RWPE1 (cell line): ENCODE data around the gene PIANP.
"Not testable (repeated sequence)": the region's sequence is repeated elsewhere in the genome, so short reads cannot be mapped to it uniquely, and the experiment has no call there.

Source experiments
- CTCF ChIA-PET: fragments of 350-600 bp; sonication (Branson Sonifier 250); formaldehyde crosslinking; extraction: SDS; loops from one replicate; lab custom pipeline; 2021; lab: Yijun Ruan, JAX
- POLR2A ChIA-PET: fragments of 400-600 bp; formaldehyde crosslinking; extraction: SDS; loops from one replicate; lab custom pipeline; 2020; ENCODE audit warnings: antibody characterized with exemption; ENCODE audit not compliant: low non-redundant PET; lab: Yijun Ruan, JAX
- DNase-seq: peaks from one replicate; pipeline ENCODE4 v3.0.0; 2012; ENCODE audit warnings: low spot score
- H3K27ac ChIP-seq: fragments of 450-650 bp; 2 replicates; pipeline ENCODE4 v1.5.1; 2017
- TF ChIP-seq, protein P1 (sequence below): fragments of 450-650 bp; conservative IDR thresholded peaks from 2 replicates; pipeline ENCODE4 v1.5.1; 2017; ENCODE audit warnings: low read depth, mild to moderate bottlenecking

The PIANP gene, protein sequence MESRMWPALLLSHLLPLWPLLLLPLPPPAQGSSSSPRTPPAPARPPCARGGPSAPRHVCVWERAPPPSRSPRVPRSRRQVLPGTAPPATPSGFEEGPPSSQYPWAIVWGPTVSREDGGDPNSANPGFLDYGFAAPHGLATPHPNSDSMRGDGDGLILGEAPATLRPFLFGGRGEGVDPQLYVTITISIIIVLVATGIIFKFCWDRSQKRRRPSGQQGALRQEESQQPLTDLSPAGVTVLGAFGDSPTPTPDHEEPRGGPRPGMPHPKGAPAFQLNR

GRCh38 chr12:6700646-6701051, at the start of gene PIANP:
Gene PIANP (minus strand): TSS chr12:6700815. CDS start chr12:6698061, 2,754 bp downstream.
- ChIA-PET POLR2A (interaction anchor here (0.6 kb wide), 2 partner anchors 249 to 308 kb away, joined by 4 to 6 read pairs; partner anchors contain the start of gene TAPBPL), CTCF (no interaction called here)
- TF ChIP-seq, protein P1, sequence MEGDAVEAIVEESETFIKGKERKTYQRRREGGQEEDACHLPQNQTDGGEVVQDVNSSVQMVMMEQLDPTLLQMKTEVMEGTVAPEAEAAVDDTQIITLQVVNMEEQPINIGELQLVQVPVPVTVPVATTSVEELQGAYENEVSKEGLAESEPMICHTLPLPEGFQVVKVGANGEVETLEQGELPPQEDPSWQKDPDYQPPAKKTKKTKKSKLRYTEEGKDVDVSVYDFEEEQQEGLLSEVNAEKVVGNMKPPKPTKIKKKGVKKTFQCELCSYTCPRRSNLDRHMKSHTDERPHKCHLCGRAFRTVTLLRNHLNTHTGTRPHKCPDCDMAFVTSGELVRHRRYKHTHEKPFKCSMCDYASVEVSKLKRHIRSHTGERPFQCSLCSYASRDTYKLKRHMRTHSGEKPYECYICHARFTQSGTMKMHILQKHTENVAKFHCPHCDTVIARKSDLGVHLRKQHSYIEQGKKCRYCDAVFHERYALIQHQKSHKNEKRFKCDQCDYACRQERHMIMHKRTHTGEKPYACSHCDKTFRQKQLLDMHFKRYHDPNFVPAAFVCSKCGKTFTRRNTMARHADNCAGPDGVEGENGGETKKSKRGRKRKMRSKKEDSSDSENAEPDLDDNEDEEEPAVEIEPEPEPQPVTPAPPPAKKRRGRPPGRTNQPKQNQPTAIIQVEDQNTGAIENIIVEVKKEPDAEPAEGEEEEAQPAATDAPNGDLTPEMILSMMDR, result no peak
- peak; percentile 38 for DNase-seq
- no peak within 1 kb of the TSS for H3K27ac ChIP-seq

DNA sequence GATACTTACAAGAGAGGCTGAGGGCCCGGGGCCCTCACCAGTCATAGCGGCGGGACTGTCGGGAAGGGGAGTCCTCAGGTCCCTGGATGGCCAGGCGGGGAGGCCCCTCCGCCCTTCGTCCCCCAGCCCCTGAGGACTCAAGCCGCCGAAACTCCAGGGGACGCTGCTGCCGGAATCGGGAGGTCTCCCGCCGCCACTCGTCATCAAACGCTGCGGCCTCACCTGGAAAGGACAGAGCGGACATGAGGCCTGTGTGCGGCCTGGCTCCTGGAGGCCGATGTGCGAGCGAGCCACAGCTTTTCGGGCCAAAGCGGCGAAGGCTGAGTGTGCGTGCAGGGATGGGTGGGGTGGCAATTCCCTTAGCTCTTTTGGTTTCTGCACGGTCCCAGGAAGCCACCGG, 48.1 kb upstream of the PIANP start:
- POLR2A ChIA-PET, result no interaction called here
- TF ChIP-seq, protein P1, result no peak
- CTCF ChIA-PET, result interaction anchor here (1.0 kb wide), 1 partner anchor 30 kb away, joined by 3 read pairs; no protein-coding TSS in a partner anchor
- DNase-seq, result no peak
- H3K27ac ChIP-seq, result no peak overlapping the region

DNA sequence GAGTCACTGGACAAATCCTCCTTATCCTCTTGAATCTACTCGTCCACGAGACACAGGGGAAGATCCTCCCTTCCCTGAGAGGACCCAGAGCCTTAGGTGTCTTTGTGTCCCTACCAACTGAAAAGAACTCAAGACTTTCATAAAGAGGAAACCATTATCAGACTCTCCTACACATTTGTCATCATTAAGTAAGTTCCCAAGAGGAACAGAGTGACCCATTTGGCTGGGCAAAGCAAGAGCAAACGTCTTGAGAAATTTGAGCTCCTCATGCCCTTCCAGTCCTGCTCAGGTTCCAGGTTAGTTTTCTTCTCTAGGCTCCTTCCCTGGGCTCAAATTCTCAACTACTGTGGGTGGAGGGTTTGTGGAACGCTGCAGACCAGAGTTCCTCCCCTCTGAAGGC, 46.6 kb upstream of the PIANP start:
- no peak overlapping the region for H3K27ac ChIP-seq
- ChIA-PET POLR2A (no interaction called here), CTCF (no interaction called here)
- TF ChIP-seq, protein P1, result no peak
- DNase-seq, result no peak

- H3K27ac ChIP-seq, result peak overlapping the region; percentile 73
- POLR2A ChIA-PET, result no interaction called here
- CTCF ChIA-PET, result interaction anchor here (0.6 to 1.1 kb wide), 5 partner anchors 20 to 292 kb away, joined by 3 to 4 read pairs (median 3); partner anchors contain the start of gene PTMS
- DNase-seq, result peak; percentile 31
- TF ChIP-seq, protein P1, result no peak
Measured at GRCh38 chr12:6745741-6746525, 45.3 kb upstream of the PIANP start.

- DNase-seq, POLR2A ChIA-PET, H3K27ac ChIP-seq: not testable (repeated sequence)
- CTCF ChIA-PET, result interaction anchor here (1.5 kb wide), 1 partner anchor 8 kb away, joined by 4 read pairs; no protein-coding TSS in a partner anchor
Measured at GRCh38 chr12:6743300-6743699, 42.7 kb upstream of the PIANP start.

GRCh38 chr12:6742834-6743233, 42.2 kb upstream of the PIANP start:
- no peak for DNase-seq
- H3K27ac ChIP-seq, result no peak overlapping the region
- POLR2A ChIA-PET, result interaction anchor here (0.9 kb wide), 1 partner anchor 11 kb away, joined by 3 read pairs; the partner anchor contains the start of gene MLF2
- CTCF ChIA-PET, result interaction anchor here (1.5 kb wide), 1 partner anchor 9 kb away, joined by 4 read pairs; no protein-coding TSS in a partner anchor
- TF ChIP-seq, protein P1, result no peak

DNA sequence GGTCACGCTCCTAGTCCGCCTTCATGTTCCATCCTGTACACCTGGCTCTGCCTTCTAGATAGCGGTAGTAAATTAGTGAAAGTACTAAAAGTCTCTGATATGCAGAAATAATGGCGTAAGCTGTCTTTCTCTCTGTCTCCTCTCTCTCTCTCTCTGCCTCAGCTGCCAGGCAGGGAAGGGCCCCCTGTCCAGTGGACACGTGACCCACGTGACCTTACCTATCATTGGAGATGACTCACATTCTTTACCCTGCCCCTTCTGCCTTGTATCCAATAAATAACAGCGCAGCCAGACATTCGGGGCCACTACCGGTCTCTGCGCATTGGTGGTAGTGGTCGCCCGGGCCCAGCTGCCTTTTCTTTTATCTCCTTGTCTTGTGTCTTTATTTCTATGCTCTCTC, 41.5 kb upstream of the PIANP start:
- POLR2A ChIA-PET, result interaction anchor here (0.9 kb wide), 1 partner anchor 11 kb away, joined by 3 read pairs; the partner anchor contains the start of gene MLF2
- CTCF ChIA-PET, H3K27ac ChIP-seq, DNase-seq: not testable (repeated sequence)
